ENCODE results near the gene IQGAP2.
A peak's percentile ranks its signal among the peaks of the same experiment; 100 is the strongest.

Gene IQGAP2

DNA sequence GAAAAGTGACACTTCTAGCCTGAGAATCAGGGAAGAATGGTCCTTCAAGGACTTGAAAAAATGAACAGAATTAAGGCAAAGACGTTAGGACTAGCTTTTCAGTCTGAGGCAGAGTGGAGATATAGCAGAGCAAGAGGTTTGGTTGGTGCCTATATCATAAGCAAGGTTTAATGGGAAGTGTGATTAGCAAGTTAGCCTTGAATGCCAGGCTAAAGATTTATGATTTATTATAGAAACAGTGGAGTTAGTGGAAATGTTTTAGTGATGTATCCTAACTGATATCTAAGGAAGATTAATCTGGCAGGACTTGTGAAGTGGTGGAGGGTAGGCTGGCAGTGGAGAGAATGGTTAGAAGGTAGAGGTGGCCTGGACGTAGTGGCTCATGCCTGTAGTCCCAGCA, 213.1 kb downstream of the IQGAP2 start:
- Histone ChIP-seq H2AK5ac (ENCODE audit: low read length, severe bottlenecking) (no peak overlapping the region), H3K9me3 (ENCODE audit: control insufficient read depth, low read length) (no peaks in the 10 kb centered on the region), H2AFZ (ENCODE audit: low read depth, low read length) (no peak overlapping the region), H3K4ac (ENCODE audit: low read depth in 1 of 2, low read length in 2 of 2) (no peak overlapping the region), H3K4me2 (ENCODE audit: low read length, poor library complexity, severe bottlenecking) (no peak overlapping the region), H3K4me3 (ENCODE audit: insufficient read depth in 1 of 2, low read depth in 1 of 2, low read length in 2 of 2) (no peak overlapping the region), H4K8ac (ENCODE audit: low read length) (no peak overlapping the region), H2BK120ac (ENCODE audit: low read depth, low read length) (no peak overlapping the region), H3K27me3 (ENCODE audit: control insufficient read depth in 1 of 2, insufficient read depth in 1 of 2, low read length in 2 of 2) (no peaks in the 10 kb centered on the region), H3K23ac (ENCODE audit: low read length in 2 of 2) (no peak overlapping the region), H3K4me1 (ENCODE audit: control insufficient read depth, insufficient read depth, low read depth, low read length) (peaks cover 4% of the 10 kb centered on the region), H3K27ac (ENCODE audit: low read length, poor library complexity, severe bottlenecking) (peak overlapping the region; percentile 23), H3K18ac (ENCODE audit: low read depth in 1 of 2, low read length in 2 of 2) (no peak overlapping the region), H2BK5ac (ENCODE audit: low read depth, low read length, poor library complexity, severe bottlenecking) (no peak overlapping the region), H2BK12ac (ENCODE audit: low read length in 2 of 2) (no peak overlapping the region), H2BK15ac (ENCODE audit: low read depth, poor library complexity, severe bottlenecking) (no peak overlapping the region), H3K79me1 (replicated peaks; ENCODE audit: low read length, poor library complexity, severe bottlenecking) (no peaks in the 10 kb centered on the region), H3K9ac (ENCODE audit: low read length) (no peak overlapping the region), H3K14ac (ENCODE audit: low read length in 2 of 2) (no peak overlapping the region), H4K91ac (ENCODE audit: low read length) (no peak overlapping the region), H3K36me3 (ENCODE audit: control insufficient read depth in 1 of 2, insufficient read depth in 2 of 2, low read depth in 1 of 2, low read length in 2 of 2) (peaks cover 9% of the 10 kb centered on the region in 2 experiments)
- WGBS: 89% methylated on average over 2 of the region's 2 CpGs
- DNase-seq: no peak

DNA sequence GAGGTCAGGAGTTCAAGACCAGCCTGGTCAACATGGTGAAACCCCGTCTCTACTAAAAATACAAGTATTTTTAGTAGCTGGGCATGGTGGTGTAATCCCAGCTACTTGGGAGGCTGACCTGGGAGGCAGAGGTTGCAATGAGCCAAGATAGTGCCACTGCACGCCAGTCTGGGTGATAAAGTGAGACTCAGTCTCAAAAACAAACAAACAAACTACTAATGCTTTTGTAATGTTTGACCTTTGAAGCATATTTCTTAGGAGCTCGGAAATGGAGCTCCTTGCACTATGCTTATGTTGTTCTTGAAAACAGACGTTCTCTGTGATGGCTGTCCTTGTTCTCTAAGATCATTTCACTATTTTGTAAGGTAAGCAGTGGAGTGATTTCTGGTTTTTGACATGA, 214.1 kb downstream of the IQGAP2 start:
- H3K4me1 ChIP-seq (ENCODE audit: control insufficient read depth, insufficient read depth, low read depth, low read length): peaks cover 4% of the 10 kb centered on the region
- H3K4me3 ChIP-seq (ENCODE audit: insufficient read depth in 1 of 2, low read depth in 1 of 2, low read length in 2 of 2): no peak overlapping the region
- peaks cover 9% of the 10 kb centered on the region in 2 experiments for H3K36me3 ChIP-seq (ENCODE audit: control insufficient read depth in 1 of 2, insufficient read depth in 2 of 2, low read depth in 1 of 2, low read length in 2 of 2)
- DNase-seq: no peak
- H3K23ac ChIP-seq (ENCODE audit: low read length in 2 of 2): no peak overlapping the region
- no peak overlapping the region for H4K91ac ChIP-seq (ENCODE audit: low read length)
- no peak overlapping the region for H3K14ac ChIP-seq (ENCODE audit: low read length in 2 of 2)
- H3K4ac ChIP-seq (ENCODE audit: low read depth in 1 of 2, low read length in 2 of 2): no peak overlapping the region
- H2BK120ac ChIP-seq (ENCODE audit: low read depth, low read length): no peak overlapping the region
- WGBS: 31% methylated on average over 3 of the region's 4 CpGs
- no peak overlapping the region for H2BK12ac ChIP-seq (ENCODE audit: low read length in 2 of 2)
- H2AFZ ChIP-seq (ENCODE audit: low read depth, low read length): no peak overlapping the region
- H3K9ac ChIP-seq (ENCODE audit: low read length): no peak overlapping the region
- no peak overlapping the region for H2BK5ac ChIP-seq (ENCODE audit: low read depth, low read length, poor library complexity, severe bottlenecking)
- no peak overlapping the region for H3K4me2 ChIP-seq (ENCODE audit: low read length, poor library complexity, severe bottlenecking)
- H4K8ac ChIP-seq (ENCODE audit: low read length): no peak overlapping the region
- H3K9me3 ChIP-seq (ENCODE audit: control insufficient read depth, low read length): no peaks in the 10 kb centered on the region
- no peak overlapping the region for H2AK5ac ChIP-seq (ENCODE audit: low read length, severe bottlenecking)
- H2BK15ac ChIP-seq (ENCODE audit: low read depth, poor library complexity, severe bottlenecking): no peak overlapping the region
- no peaks in the 10 kb centered on the region for H3K79me1 ChIP-seq (replicated peaks; ENCODE audit: low read length, poor library complexity, severe bottlenecking)
- no peaks in the 10 kb centered on the region for H3K27me3 ChIP-seq (ENCODE audit: control insufficient read depth in 1 of 2, insufficient read depth in 1 of 2, low read length in 2 of 2)
- no peak overlapping the region for H3K18ac ChIP-seq (ENCODE audit: low read depth in 1 of 2, low read length in 2 of 2)
- peak overlapping the region; percentile 55 for H3K27ac ChIP-seq (ENCODE audit: low read length, poor library complexity, severe bottlenecking)

DNA sequence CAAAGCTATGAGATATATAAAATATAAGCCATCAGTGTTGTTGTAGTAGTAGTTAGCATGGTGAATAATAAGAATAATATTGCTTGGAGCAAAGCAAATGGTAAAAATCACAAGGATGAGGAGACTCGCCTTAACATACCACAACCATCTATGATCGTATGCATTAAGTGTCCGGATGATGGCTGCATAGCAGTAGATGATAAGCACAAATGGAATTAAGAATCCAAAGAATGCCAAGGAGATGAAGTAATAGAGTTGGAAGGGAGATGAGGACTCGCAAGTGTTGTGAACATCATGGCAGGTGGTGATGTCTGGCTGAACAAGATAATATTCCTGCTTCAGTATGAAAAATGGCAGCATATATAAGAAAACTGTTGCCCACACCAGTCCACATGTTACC, 214.6 kb downstream of the IQGAP2 start:
- no peak overlapping the region for H3K9ac ChIP-seq (ENCODE audit: low read length)
- H2BK120ac ChIP-seq (ENCODE audit: low read depth, low read length): no peak overlapping the region
- H3K18ac ChIP-seq (ENCODE audit: low read depth in 1 of 2, low read length in 2 of 2): no peak overlapping the region
- no peak overlapping the region for H3K4ac ChIP-seq (ENCODE audit: low read depth in 1 of 2, low read length in 2 of 2)
- 26% methylated on average over 3 of the region's 4 CpGs for WGBS
- DNase-seq: peak; percentile 37
- H3K4me3 ChIP-seq (ENCODE audit: insufficient read depth in 1 of 2, low read depth in 1 of 2, low read length in 2 of 2): no peak overlapping the region
- H3K9me3 ChIP-seq (ENCODE audit: control insufficient read depth, low read length): no peaks in the 10 kb centered on the region
- no peak overlapping the region for H2BK12ac ChIP-seq (ENCODE audit: low read length in 2 of 2)
- no peak overlapping the region for H3K23ac ChIP-seq (ENCODE audit: low read length in 2 of 2)
- no peaks in the 10 kb centered on the region for H3K27me3 ChIP-seq (ENCODE audit: control insufficient read depth in 1 of 2, insufficient read depth in 1 of 2, low read length in 2 of 2)
- H3K4me1 ChIP-seq (ENCODE audit: control insufficient read depth, insufficient read depth, low read depth, low read length): peaks cover 4% of the 10 kb centered on the region
- H2BK15ac ChIP-seq (ENCODE audit: low read depth, poor library complexity, severe bottlenecking): no peak overlapping the region
- no peaks in the 10 kb centered on the region for H3K79me1 ChIP-seq (replicated peaks; ENCODE audit: low read length, poor library complexity, severe bottlenecking)
- H3K4me2 ChIP-seq (ENCODE audit: low read length, poor library complexity, severe bottlenecking): no peak overlapping the region
- no peak overlapping the region for H4K91ac ChIP-seq (ENCODE audit: low read length)
- no peak overlapping the region for H4K8ac ChIP-seq (ENCODE audit: low read length)
- no peak overlapping the region for H3K27ac ChIP-seq (ENCODE audit: low read length, poor library complexity, severe bottlenecking)
- peaks cover 9% of the 10 kb centered on the region in 2 experiments for H3K36me3 ChIP-seq (ENCODE audit: control insufficient read depth in 1 of 2, insufficient read depth in 2 of 2, low read depth in 1 of 2, low read length in 2 of 2)
- no peak overlapping the region for H2BK5ac ChIP-seq (ENCODE audit: low read depth, low read length, poor library complexity, severe bottlenecking)
- no peak overlapping the region for H3K14ac ChIP-seq (ENCODE audit: low read length in 2 of 2)
- H2AFZ ChIP-seq (ENCODE audit: low read depth, low read length): no peak overlapping the region
- no peak overlapping the region for H2AK5ac ChIP-seq (ENCODE audit: low read length, severe bottlenecking)

DNA sequence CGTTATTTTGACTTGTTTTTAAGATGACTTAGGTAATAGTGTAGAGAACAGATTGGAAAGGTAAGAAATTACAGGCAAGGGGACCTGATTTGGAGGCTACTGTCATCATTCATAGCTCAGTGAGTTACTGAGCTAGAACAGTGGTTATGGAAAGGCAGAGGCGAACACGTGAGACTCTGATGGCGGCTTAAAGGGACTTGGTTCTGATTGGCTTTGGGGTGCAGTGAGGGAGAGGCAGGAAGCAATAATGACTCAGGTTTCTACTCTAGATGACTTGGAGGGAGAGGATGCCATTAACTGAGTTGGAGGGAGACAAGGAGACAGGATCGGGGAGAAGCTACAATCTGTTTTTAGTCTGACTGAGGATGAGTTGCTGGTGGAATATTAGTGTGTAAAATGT, 217.1 kb downstream of the IQGAP2 start:
- Histone ChIP-seq H3K23ac (ENCODE audit: low read length in 2 of 2) (no peak overlapping the region), H3K4me3 (ENCODE audit: insufficient read depth in 1 of 2, low read depth in 1 of 2, low read length in 2 of 2) (no peak overlapping the region), H3K9ac (ENCODE audit: low read length) (no peak overlapping the region), H3K4ac (ENCODE audit: low read depth in 1 of 2, low read length in 2 of 2) (no peak overlapping the region), H3K4me1 (ENCODE audit: control insufficient read depth, insufficient read depth, low read depth, low read length) (peaks cover 4% of the 10 kb centered on the region), H2AK5ac (ENCODE audit: low read length, severe bottlenecking) (peak overlapping the region; percentile 5), H3K27me3 (ENCODE audit: control insufficient read depth in 1 of 2, insufficient read depth in 1 of 2, low read length in 2 of 2) (no peaks in the 10 kb centered on the region), H3K36me3 (ENCODE audit: control insufficient read depth in 1 of 2, insufficient read depth in 2 of 2, low read depth in 1 of 2, low read length in 2 of 2) (peaks cover 9% of the 10 kb centered on the region in 2 experiments), H3K27ac (ENCODE audit: low read length, poor library complexity, severe bottlenecking) (no peak overlapping the region), H3K4me2 (ENCODE audit: low read length, poor library complexity, severe bottlenecking) (no peak overlapping the region), H4K8ac (ENCODE audit: low read length) (no peak overlapping the region), H3K9me3 (ENCODE audit: control insufficient read depth, low read length) (no peaks in the 10 kb centered on the region), H3K18ac (ENCODE audit: low read depth in 1 of 2, low read length in 2 of 2) (no peak overlapping the region), H3K79me1 (replicated peaks; ENCODE audit: low read length, poor library complexity, severe bottlenecking) (no peaks in the 10 kb centered on the region), H2BK5ac (ENCODE audit: low read depth, low read length, poor library complexity, severe bottlenecking) (no peak overlapping the region), H2BK15ac (ENCODE audit: low read depth, poor library complexity, severe bottlenecking) (no peak overlapping the region), H3K14ac (ENCODE audit: low read length in 2 of 2) (no peak overlapping the region), H4K91ac (ENCODE audit: low read length) (no peak overlapping the region), H2BK120ac (ENCODE audit: low read depth, low read length) (no peak overlapping the region), H2AFZ (ENCODE audit: low read depth, low read length) (no peak overlapping the region), H2BK12ac (ENCODE audit: low read length in 2 of 2) (no peak overlapping the region)
- no peak for DNase-seq
- WGBS: 96% methylated on average over 5 of the region's 5 CpGs
